DND-41 (cell line): ENCODE results near the gene MAP3K10.

ENCODE experiments used
- ATAC-seq: fragments of 200-7000 bp; cut with Tn5 transposase; 3 replicates; pipeline ENCODE4 v1.9.1; 2021; ENCODE audit warnings: low read depth; ENCODE audit not compliant: insufficient read depth
- DNase-seq: peaks from one replicate; pipeline ENCODE4 v3.0.0-alpha.2; 2020
- H2AFZ ChIP-seq: 2 replicates; pipeline ENCODE4 v1.6.0; 2012; ENCODE audit warnings: low read depth, low read length
- H3K27ac ChIP-seq: 2 replicates; pipeline ENCODE4 v1.5.1; 2012; ENCODE audit warnings: low read length, inconsistent platforms
- H3K27me3 ChIP-seq: fragments of 200-600 bp; sonication (generic); 2 replicates; pipeline ENCODE4 v1.6.0; 2012; ENCODE audit warnings: low read length, mild to moderate bottlenecking, inconsistent platforms; ENCODE audit not compliant: insufficient read depth, poor library complexity
- H3K36me3 ChIP-seq: 2 replicates; pipeline ENCODE4 v1.5.1; 2012; ENCODE audit warnings: low read length, inconsistent platforms; ENCODE audit not compliant: insufficient read depth
- H3K4me1 ChIP-seq: 2 replicates; pipeline ENCODE4 v1.5.1; 2012; ENCODE audit warnings: mild to moderate bottlenecking, low read length; ENCODE audit not compliant: insufficient read depth
- H3K4me2 ChIP-seq: 2 replicates; pipeline ENCODE4 v1.6.0; 2012; ENCODE audit warnings: mild to moderate bottlenecking, moderate library complexity, low read length, inconsistent platforms; ENCODE audit not compliant: insufficient read depth
- H3K4me3 ChIP-seq, 2 experiments: fragments of 200-600 bp in 1 of 2; shearing (Covaris generic) in 1 of 2; 2 replicates each; pipeline ENCODE4 v1.5.1; 2012 to 2016; ENCODE audit warnings: inconsistent platforms in 2 of 2, low read length in 2 of 2, mild to moderate bottlenecking in 2 of 2, low read depth in 1 of 2, moderate library complexity in 1 of 2
- H3K79me2 ChIP-seq: 2 replicates; pipeline ENCODE4 v1.6.0; 2012; ENCODE audit warnings: low read length, inconsistent platforms; ENCODE audit not compliant: insufficient read depth
- H3K9ac ChIP-seq: 2 replicates; pipeline ENCODE4 v1.6.0; 2012; ENCODE audit warnings: low read depth, mild to moderate bottlenecking, inconsistent platforms, low read length, moderate library complexity
- H3K9me3 ChIP-seq: 2 replicates; pipeline ENCODE4 v1.5.1; 2012; ENCODE audit warnings: low read length, moderate library complexity, mild to moderate bottlenecking, inconsistent platforms; ENCODE audit not compliant: insufficient read depth, severe bottlenecking
- H4K20me1 ChIP-seq: 2 replicates; pipeline ENCODE4 v1.6.0; 2012; ENCODE audit warnings: low read length; ENCODE audit not compliant: insufficient read depth
- CTCF ChIP-seq: IDR thresholded peaks from 2 replicates; pipeline ENCODE4 v1.5.1; 2012; ENCODE audit warnings: borderline replicate concordance, low read length, moderate library complexity, mild to moderate bottlenecking; ENCODE audit not compliant: poor library complexity, severe bottlenecking; ENCODE audit errors: extremely low read depth
- EZH2 ChIP-seq: IDR thresholded peaks from 3 replicates; pipeline ENCODE4 v1.6.1; 2012; ENCODE audit warnings: borderline replicate concordance, low read depth, mild to moderate bottlenecking, moderate library complexity, low read length, inconsistent platforms; ENCODE audit not compliant: severe bottlenecking

MAP3K10 gene

GRCh38 chr19:40251244-40251643 lies 60.0 kb downstream of the MAP3K10 start:
- peaks cover 78% of the 10 kb centered on the region for H3K36me3 ChIP-seq
- no peak for ATAC-seq
- TF ChIP-seq EZH2 (no peak), CTCF (no peak)

GRCh38 chr19:40251991-40252390 lies 60.8 kb downstream of the MAP3K10 start:
- Histone ChIP-seq H3K27ac (no peak overlapping the region), H3K9me3 (no peaks in the 10 kb centered on the region), H3K4me2 (no peak overlapping the region), H3K36me3 (peaks cover 85% of the 10 kb centered on the region), H3K79me2 (peaks cover 42% of the 10 kb centered on the region), H4K20me1 (peaks cover 61% of the 10 kb centered on the region), H3K9ac (no peak overlapping the region), H2AFZ (no peak overlapping the region), H3K4me1 (no peaks in the 10 kb centered on the region), H3K4me3 (no peak overlapping the region), H3K27me3 (no peaks in the 10 kb centered on the region)
- TF ChIP-seq EZH2 = no peak
- TF ChIP-seq CTCF = no peak
- DNase-seq = no peak
- no peak for ATAC-seq

More at GRCh38 chr19:40251244-40251643, 60.0 kb downstream of the MAP3K10 start:
- Histone ChIP-seq H3K4me3 (no peak overlapping the region), H3K27me3 (no peaks in the 10 kb centered on the region), H3K9me3 (no peaks in the 10 kb centered on the region), H3K9ac (no peak overlapping the region), H3K4me1 (no peaks in the 10 kb centered on the region), H3K4me2 (no peak overlapping the region), H2AFZ (no peak overlapping the region), H3K79me2 (peaks cover 42% of the 10 kb centered on the region), H3K27ac (no peak overlapping the region), H4K20me1 (peaks cover 60% of the 10 kb centered on the region)
- DNase-seq = no peak

- Histone ChIP-seq H3K9me3 (no peaks in the 10 kb centered on the region), H2AFZ (no peak overlapping the region), H3K4me1 (no peaks in the 10 kb centered on the region), H3K79me2 (peaks cover 41% of the 10 kb centered on the region), H3K27me3 (no peaks in the 10 kb centered on the region), H3K4me2 (no peak overlapping the region), H3K4me3 (no peak overlapping the region), H3K36me3 (peaks cover 87% of the 10 kb centered on the region), H3K27ac (no peak overlapping the region), H4K20me1 (peaks cover 61% of the 10 kb centered on the region), H3K9ac (no peak overlapping the region)
- DNase-seq (no peak), ATAC-seq (no peak)
- no peak for TF ChIP-seq EZH2
- TF ChIP-seq CTCF = no peak
Observed at GRCh38 chr19:40252395-40252794, 61.2 kb downstream of the MAP3K10 start.

GRCh38 chr19:40253611-40254092 lies 62.4 kb downstream of the MAP3K10 start:
- TF ChIP-seq CTCF (no peak), EZH2 (no peak)
- peaks cover 51% of the 10 kb centered on the region for H4K20me1 ChIP-seq
- no peak overlapping the region for H3K4me3 ChIP-seq
- no peak overlapping the region for H3K9ac ChIP-seq
- no peak overlapping the region for H3K27ac ChIP-seq
- no peak overlapping the region for H2AFZ ChIP-seq
- peaks cover 76% of the 10 kb centered on the region for H3K36me3 ChIP-seq
- H3K4me2 ChIP-seq = no peak overlapping the region
- DNase-seq = no peak
- H3K4me1 ChIP-seq = no peaks in the 10 kb centered on the region
- H3K9me3 ChIP-seq = no peaks in the 10 kb centered on the region
- peaks cover 41% of the 10 kb centered on the region for H3K79me2 ChIP-seq
- ATAC-seq = no peak
- no peaks in the 10 kb centered on the region for H3K27me3 ChIP-seq
